DND-41 (cell line): ENCODE results near the gene NLRP7.

Experiments used
- CTCF ChIP-seq: IDR thresholded peaks from 2 replicates; pipeline ENCODE4 v1.5.1; 2012; ENCODE audit warnings: borderline replicate concordance, low read length, moderate library complexity, mild to moderate bottlenecking; ENCODE audit not compliant: poor library complexity, severe bottlenecking; ENCODE audit errors: extremely low read depth
- EZH2 ChIP-seq: IDR thresholded peaks from 3 replicates; pipeline ENCODE4 v1.6.1; 2012; ENCODE audit warnings: borderline replicate concordance, low read depth, mild to moderate bottlenecking, moderate library complexity, low read length, inconsistent platforms; ENCODE audit not compliant: severe bottlenecking

DNA sequence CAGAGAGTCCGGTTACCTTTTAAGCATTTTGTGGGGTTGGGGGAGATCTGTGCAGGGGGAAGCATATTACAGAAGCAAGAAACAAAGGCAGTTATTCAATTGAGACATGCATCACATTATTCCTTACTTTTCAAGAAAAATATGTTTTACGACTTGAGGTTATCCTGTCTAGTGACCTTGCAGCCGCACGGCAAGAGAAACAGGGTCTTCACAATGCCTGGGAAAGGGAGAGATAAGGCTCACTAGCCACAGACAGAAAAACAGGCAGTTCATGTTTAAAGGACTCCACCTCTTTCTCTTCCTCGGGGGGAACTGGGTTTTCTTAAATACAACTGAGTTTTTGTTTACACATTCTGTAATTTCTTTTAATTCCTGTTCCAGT, 41.9 kb downstream of the NLRP7 start:
- TF ChIP-seq CTCF = no peak
- no peak for TF ChIP-seq EZH2
